Stimulated activated CD8-positive, alpha-beta memory T cell treated with anti-CD3 and anti-CD28 coated beads, Interleukin-4, amount 100 ng/mL, for 1 hour (primary cell): ENCODE measurements around the gene JUP.

Experiments
- DNase-seq, 2 donors: peaks; one replicate each; pipeline ENCODE4 v3.0.0-alpha.2; 2020; ENCODE audit warnings: low read depth in 2 of 2, low spot score in 1 of 2

JUP gene

DNA sequence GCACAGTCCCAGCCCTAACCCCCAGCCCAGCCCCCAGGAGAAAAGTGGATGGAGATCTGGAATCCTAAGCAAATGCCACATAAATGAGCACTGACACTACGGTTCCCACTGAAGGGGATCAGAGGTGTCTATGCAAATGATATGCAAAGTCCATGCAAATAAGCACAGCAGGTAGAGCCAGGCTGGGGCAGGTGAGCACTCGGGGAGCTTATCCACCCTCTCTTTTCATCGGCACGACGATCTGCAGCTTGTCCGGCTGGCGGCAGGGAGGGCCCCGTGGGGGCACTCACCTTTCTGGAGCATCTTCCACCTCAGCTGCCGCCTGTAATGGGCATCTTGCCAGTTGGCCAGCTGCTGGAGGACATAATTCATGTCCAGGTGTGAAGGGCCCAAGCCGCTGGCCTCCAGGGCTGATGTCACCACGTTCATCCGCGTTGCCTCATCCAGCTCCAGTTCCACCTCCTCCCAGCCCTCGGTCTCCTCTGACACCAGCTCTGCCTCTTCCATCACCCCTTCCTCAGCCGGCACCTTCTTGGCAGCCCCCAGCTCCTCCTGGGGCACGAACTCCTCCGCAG lies 61.9 kb downstream of the JUP start:
- no peak for DNase-seq

DNA sequence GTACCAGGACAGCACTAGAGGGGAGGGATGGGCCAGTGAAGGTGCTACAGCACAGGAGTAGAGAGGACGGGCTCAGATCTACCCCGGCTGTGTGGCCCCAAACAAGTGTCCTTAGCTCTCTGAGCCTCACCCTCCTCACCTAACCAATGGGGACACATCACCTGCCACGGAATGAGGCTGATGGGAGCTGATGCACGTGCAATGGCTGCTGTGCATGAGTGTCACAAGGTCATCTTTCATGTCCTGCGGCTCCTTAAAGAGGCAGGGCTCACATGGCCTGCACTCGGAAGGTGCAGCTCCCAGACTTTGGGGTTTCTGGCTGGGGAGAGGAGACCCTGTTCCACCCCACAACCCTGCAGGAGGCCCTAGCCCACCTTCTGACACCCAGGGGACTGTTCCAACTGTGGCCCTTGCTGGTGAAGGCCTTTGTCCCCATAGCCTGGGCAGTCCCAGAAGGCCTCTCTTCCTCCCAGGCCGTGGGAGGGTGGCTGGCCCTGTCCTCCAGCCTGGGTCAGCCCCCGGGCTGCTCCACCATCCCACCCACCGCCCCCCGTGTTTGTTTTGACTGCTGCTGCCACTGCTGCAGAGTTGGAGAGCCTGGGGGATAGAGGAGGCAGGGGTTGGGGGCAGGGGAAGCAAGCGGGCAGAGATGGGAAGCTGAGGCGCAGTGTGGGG lies 62.6 kb downstream of the JUP start:
- no peak for DNase-seq

DNA sequence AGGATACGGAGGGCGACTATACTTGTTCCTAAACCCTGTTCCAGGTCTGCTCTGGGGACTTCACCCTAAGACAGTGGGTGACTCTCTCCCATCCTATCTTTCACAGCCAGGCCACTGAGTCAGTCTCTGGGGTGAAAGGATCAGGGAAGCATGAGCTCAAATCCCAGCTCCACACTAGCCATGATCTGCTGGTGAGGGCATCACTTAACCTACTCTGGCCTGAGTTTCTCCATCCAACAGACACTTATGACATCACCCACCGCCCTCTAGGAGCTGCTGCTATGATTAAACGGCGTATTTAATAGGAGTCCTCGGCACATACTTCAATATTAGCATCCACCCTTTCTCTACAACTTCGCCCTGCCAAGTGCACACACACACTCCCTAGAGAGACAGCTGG lies 64.3 kb downstream of the JUP start:
- DNase-seq = no peak

DNA sequence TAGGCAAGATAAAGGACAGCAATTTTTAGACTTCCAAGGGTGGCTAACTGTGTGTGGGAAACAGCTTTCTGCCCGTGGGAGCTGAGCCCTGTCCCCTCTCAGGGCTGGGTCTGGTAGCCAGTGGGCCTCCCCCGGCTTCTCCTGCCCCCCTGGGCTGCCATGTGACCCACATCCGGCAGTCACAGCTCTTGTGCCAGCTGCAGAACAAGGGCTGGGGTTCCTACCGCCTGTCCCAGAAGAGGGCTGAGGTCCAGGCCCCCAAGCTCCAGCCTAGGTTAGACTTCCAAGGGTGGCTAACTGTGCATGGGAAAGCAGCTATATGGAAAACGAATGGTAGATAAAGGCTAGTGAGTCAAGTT lies 68.2 kb downstream of the JUP start:
- DNase-seq = no peak

- DNase-seq = no peak
These were observed 68.9 kb downstream of the JUP start for GRCh38 chr17:41717408-41718286.

GRCh38 chr17:41711669-41712400 lies 74.7 kb downstream of the JUP start, which contains the start of gene GAST:
TSS of gene GAST (plus strand) at chr17:41712331. CDS start at chr17:41715437, 3,106 bp downstream.
- no peak for DNase-seq

DNA sequence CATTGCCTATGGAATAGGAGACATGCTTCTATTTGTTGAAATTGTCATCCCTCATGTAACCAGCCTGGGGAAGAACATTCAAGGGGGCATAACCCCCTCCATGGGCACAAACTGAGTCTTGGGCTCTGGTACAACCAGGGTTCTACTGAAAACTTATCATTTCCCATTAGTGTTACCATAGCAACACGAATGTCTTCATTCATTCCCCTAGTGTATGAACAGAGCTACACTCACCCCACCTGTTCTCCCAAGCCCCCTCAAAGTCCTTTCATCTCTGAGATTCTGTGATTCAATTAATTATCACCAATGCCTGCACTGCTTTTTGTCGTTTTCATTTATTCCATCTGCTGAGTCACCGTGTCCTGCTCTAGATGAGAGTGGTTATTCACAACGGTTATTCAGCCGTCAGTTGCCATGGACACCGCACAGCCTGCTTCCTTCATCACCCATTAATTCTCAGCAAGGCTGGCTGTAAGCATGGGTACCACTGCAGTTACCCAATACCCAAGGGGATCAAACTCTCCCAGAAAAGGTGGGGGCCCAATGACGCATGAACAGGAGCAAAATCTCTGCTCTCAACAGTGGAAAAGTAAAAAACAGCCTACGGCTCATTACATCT lies 75.9 kb downstream of the JUP start:
- DNase-seq = no peak

DNA sequence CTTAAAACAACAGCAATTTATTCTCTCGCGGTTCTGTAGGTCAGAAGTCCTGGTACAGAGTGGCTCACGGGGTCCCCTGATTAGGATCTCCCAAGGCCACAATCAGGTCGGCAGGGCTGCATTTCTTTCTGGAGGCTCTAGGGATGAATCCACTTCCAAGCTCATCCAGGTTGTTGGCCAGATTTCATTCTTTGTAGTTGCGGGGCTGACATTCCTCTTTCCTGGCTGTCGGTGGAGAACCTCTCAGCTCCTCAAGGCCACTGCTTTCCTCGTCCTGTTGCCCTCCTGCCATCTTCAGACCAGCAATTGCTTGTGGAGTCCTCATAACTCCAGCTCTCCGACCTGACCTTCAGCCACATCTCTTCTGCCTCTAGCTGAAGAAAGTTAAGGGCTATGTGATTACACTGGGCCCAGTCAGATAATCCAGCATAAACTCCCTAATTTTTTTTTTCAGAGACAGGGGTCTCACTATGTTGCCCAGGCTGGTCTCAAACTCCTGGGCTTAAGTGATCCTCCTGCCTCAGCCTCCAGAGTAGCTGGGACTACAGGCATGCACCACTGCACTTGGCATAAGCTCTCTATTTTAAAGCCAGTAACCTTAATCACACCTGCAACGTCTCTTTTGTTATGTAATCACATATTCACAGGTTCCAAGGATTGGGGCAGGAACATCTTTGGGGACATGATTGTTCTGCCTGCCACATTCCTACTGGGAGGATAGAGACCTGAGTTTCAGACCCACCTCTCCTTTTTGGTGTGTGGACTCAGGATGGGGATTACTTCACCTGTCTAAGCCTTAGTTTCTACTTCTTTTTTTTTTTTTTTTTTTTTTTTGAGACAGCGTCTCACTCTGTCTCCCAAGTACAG lies 78.5 kb downstream of the JUP start:
- no peak for DNase-seq

DNA sequence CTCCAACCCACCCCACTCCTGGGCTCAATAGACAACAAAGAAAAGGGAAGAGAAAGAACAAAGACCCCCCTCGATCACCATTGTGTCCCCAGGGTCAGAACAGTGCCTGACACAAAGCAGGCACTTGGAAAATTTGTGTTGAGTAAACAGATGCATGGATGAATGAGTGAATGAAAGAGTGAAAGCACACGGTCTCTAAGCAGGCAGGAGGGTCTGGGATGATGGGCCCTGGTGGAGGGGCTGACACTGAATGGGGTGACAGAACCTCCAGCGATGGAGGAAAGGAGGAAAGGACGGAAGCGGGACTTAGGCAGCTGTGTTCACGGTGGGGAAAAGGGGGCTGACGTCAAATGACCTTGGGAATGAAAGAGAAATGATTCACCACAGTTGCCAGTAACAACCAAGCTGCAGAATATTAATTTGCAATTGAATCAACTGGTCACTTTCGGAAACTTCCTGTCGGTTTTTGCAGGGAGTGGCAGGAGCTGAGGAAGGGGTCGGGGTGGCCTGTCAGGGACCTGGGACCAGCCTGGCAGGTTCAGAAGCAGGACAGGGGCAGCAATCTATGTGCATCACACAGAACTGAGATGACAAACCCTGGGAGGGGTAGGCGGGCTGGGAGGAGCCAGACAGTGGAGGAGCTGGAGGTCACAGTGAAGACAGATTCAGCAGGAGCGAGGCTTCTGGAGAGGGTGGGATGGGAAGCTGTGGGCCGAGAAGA lies 81.1 kb downstream of the JUP start:
- no peak for DNase-seq
